A673 (cell line): ENCODE data around the gene SELENBP1.

Source experiments
- EZH2 ChIP-seq: fragments of 200-600 bp; sonication (generic); IDR thresholded peaks from 2 replicates; pipeline ENCODE4 v1.6.1; 2017; ENCODE audit warnings: borderline replicate concordance, low read depth, mild to moderate bottlenecking, mixed read lengths, antibody characterized with exemption, low read length; ENCODE audit not compliant: poor library complexity, severe bottlenecking
- TF ChIP-seq, protein P1 (sequence below): fragments of 300-800, 200-600 bp; sonication (generic); conservative IDR thresholded peaks from 2 replicates; pipeline ENCODE4 v1.5.1; 2017; ENCODE audit warnings: low read depth, mild to moderate bottlenecking, antibody characterized with exemption, low read length, moderate library complexity, mixed read lengths

DNA sequence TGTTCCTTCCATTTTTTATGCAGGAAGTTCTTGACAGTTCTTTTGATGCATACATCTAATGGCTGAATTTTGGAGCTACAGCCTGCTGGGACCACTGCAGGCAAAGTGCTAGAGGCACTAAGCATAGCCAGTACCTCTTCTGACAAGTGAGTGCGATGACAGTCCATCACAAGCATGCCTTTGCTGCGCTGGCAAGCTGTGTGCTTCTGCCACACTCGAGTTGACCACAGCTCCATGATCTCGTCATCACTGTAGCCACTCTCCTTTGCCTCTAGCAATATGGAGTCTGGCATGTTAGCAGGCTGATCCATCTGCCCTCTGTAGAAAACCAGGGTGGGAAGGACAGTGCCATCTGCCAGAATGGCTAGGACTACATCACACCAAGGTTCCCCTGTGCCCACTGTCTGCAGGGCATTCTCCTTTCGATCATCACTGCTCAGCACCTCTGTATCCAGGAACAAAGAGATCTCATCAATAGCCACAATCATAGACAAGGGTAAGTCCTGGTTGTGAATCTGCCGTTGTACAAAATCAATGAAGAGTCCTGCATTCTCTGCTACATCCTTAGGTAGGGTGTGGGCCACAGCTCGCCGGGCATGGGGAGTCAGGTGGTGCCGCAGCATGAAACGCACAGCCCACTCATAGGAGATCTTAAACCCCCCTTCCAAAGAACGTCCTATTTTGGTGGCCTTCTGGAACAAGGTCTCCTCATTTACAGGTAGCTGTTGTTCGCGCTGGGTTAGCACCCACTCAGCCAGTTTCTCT, 32.9 kb upstream of the SELENBP1 start:
- TF ChIP-seq, protein P1, sequence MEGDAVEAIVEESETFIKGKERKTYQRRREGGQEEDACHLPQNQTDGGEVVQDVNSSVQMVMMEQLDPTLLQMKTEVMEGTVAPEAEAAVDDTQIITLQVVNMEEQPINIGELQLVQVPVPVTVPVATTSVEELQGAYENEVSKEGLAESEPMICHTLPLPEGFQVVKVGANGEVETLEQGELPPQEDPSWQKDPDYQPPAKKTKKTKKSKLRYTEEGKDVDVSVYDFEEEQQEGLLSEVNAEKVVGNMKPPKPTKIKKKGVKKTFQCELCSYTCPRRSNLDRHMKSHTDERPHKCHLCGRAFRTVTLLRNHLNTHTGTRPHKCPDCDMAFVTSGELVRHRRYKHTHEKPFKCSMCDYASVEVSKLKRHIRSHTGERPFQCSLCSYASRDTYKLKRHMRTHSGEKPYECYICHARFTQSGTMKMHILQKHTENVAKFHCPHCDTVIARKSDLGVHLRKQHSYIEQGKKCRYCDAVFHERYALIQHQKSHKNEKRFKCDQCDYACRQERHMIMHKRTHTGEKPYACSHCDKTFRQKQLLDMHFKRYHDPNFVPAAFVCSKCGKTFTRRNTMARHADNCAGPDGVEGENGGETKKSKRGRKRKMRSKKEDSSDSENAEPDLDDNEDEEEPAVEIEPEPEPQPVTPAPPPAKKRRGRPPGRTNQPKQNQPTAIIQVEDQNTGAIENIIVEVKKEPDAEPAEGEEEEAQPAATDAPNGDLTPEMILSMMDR, result no peak
- TF ChIP-seq EZH2, result no peak
